ENCODE data around the gene TUBE1.

DNA sequence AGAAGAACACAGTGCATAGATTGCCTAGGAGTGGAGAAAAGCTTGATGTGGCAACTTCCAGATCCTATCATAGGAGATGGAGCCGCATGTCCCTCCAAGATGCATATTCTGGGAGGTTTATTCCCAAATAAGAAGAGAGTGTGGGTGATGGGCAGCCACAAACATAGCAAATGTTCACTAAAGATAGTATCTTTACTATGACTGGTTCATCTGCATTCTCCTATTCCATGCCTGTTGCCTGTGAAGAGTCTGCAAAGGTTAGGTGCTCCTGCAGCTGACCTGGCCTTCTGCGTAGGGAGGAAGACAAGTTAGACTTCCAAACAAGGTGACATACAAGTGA, 47.9 kb downstream of the TUBE1 start:
- TF ChIP-seq, protein P1, sequence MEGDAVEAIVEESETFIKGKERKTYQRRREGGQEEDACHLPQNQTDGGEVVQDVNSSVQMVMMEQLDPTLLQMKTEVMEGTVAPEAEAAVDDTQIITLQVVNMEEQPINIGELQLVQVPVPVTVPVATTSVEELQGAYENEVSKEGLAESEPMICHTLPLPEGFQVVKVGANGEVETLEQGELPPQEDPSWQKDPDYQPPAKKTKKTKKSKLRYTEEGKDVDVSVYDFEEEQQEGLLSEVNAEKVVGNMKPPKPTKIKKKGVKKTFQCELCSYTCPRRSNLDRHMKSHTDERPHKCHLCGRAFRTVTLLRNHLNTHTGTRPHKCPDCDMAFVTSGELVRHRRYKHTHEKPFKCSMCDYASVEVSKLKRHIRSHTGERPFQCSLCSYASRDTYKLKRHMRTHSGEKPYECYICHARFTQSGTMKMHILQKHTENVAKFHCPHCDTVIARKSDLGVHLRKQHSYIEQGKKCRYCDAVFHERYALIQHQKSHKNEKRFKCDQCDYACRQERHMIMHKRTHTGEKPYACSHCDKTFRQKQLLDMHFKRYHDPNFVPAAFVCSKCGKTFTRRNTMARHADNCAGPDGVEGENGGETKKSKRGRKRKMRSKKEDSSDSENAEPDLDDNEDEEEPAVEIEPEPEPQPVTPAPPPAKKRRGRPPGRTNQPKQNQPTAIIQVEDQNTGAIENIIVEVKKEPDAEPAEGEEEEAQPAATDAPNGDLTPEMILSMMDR (conservative IDR thresholded peaks at IDR 0.05 in 1 of 2, IDR thresholded peaks at IDR 0.05 in 1 of 2; ENCODE audit: low read depth in 1 of 2, low read length in 2 of 2) = no peak
- TF ChIP-seq EZH2 (IDR thresholded peaks at IDR 0.05; ENCODE audit: low read length, missing control alignments) = no peak

All from fibroblast of lung (primary cell).